Body of pancreas (tissue), 4 donors: ENCODE measurements around the gene HAO1.

Experiments
- POLR2A ChIP-seq, 3 donors: fragments of 450-650 bp; IDR thresholded peaks; one replicate each; pipeline ENCODE4 v1.6.1; 2016; ENCODE audit warnings: antibody characterized with exemption in 3 of 3, mild to moderate bottlenecking in 2 of 3
- TF ChIP-seq, protein P1 (sequence below), 7 experiments: fragments of 450-650 bp in 4 of 7; fragments of 200-600 bp in 3 of 7; sonication (generic) in 3 of 7; IDR thresholded peaks; one replicate each; pipeline ENCODE4 v1.5.1; 2016 to 2019; ENCODE audit warnings: antibody characterized with exemption in 7 of 7

- no peak for TF ChIP-seq POLR2A (IDR thresholded peaks at IDR 0.05)
- TF ChIP-seq, protein P1, sequence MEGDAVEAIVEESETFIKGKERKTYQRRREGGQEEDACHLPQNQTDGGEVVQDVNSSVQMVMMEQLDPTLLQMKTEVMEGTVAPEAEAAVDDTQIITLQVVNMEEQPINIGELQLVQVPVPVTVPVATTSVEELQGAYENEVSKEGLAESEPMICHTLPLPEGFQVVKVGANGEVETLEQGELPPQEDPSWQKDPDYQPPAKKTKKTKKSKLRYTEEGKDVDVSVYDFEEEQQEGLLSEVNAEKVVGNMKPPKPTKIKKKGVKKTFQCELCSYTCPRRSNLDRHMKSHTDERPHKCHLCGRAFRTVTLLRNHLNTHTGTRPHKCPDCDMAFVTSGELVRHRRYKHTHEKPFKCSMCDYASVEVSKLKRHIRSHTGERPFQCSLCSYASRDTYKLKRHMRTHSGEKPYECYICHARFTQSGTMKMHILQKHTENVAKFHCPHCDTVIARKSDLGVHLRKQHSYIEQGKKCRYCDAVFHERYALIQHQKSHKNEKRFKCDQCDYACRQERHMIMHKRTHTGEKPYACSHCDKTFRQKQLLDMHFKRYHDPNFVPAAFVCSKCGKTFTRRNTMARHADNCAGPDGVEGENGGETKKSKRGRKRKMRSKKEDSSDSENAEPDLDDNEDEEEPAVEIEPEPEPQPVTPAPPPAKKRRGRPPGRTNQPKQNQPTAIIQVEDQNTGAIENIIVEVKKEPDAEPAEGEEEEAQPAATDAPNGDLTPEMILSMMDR (IDR thresholded peaks at IDR 0.05): no peak
Measured at GRCh38 chr20:7984192-7984591, 43.9 kb upstream of the HAO1 start.
